GM12872 (cell line): Measurements from ENCODE around the gene ZNF853.

ENCODE experiments used
- CTCF ChIP-seq: IDR thresholded peaks from 3 replicates; pipeline ENCODE4 v1.5.1; 2011; ENCODE audit warnings: low read depth, mild to moderate bottlenecking, low read length, moderate library complexity; ENCODE audit not compliant: insufficient read depth

Gene ZNF853

GRCh38 chr7:6590645-6591110, 24.7 kb upstream of the ZNF853 start:
- TF ChIP-seq CTCF = no peak

GRCh38 chr7:6600093-6600492, 15.3 kb upstream of the ZNF853 start:
- TF ChIP-seq CTCF = no peak

- no peak for TF ChIP-seq CTCF
Measured at GRCh38 chr7:6604458-6604857, 11.0 kb upstream of the ZNF853 start.

GRCh38 chr7:6606866-6607583, 8.4 kb upstream of the ZNF853 start:
- TF ChIP-seq CTCF = no peak

- TF ChIP-seq CTCF = no peak
Measured at GRCh38 chr7:6607651-6608051, 7.8 kb upstream of the ZNF853 start.

GRCh38 chr7:6608081-6608480, 7.3 kb upstream of the ZNF853 start:
- TF ChIP-seq CTCF = no peak

- TF ChIP-seq CTCF = no peak
Measured at GRCh38 chr7:6608794-6609193, 6.6 kb upstream of the ZNF853 start.
